ENCODE data around the gene KRTAP10-4.

DNA sequence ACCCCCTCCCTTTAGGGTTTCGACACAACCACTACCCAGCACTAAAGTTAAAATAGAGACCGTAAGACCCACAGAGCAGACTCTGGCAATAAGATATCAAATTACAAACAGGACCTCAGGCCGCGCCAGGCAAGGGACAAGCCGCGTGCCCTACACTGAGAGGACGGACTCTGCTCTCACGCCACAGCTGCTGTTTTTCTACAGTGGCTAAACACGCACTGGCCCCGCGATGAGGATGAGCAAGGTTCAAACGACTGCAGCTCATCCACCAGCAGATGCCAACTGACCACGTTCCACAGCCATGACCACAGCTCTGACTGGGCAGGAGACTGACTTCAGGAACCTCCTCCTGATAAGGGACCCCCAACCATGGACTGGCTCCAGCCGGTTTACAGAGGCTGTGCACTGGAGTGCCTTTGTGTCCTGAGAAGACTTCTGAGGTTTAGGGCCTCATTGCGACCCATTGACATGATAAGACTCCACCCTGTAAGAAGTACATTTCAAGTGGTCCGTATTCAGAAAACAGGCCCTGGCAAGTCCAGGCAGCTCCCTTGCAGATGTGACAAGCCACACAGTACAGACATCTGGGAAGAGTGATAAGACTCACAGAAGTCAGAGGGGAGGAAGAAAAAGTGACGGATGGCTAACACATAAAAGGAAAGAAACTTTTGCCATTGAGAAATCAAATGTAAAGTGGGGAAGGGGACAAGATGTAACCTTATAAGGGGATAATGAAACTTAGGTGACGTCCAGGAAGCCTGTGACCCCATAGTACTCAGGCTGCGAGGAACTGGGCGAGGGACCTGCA is 20.3 kb downstream of the KRTAP10-4 start:
- TF ChIP-seq, protein P1, sequence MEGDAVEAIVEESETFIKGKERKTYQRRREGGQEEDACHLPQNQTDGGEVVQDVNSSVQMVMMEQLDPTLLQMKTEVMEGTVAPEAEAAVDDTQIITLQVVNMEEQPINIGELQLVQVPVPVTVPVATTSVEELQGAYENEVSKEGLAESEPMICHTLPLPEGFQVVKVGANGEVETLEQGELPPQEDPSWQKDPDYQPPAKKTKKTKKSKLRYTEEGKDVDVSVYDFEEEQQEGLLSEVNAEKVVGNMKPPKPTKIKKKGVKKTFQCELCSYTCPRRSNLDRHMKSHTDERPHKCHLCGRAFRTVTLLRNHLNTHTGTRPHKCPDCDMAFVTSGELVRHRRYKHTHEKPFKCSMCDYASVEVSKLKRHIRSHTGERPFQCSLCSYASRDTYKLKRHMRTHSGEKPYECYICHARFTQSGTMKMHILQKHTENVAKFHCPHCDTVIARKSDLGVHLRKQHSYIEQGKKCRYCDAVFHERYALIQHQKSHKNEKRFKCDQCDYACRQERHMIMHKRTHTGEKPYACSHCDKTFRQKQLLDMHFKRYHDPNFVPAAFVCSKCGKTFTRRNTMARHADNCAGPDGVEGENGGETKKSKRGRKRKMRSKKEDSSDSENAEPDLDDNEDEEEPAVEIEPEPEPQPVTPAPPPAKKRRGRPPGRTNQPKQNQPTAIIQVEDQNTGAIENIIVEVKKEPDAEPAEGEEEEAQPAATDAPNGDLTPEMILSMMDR (conservative IDR thresholded peaks at IDR 0.05; ENCODE audit: low read depth, low read length), result no peak
- TF ChIP-seq RCOR1 (IDR thresholded peaks at IDR 0.05; ENCODE audit: insufficient replicate concordance, low read length), result no peak
- TF ChIP-seq POLR2A (IDR thresholded peaks at IDR 0.05; ENCODE audit: low read depth, low read length), result no peak
- TF ChIP-seq, protein P2, sequence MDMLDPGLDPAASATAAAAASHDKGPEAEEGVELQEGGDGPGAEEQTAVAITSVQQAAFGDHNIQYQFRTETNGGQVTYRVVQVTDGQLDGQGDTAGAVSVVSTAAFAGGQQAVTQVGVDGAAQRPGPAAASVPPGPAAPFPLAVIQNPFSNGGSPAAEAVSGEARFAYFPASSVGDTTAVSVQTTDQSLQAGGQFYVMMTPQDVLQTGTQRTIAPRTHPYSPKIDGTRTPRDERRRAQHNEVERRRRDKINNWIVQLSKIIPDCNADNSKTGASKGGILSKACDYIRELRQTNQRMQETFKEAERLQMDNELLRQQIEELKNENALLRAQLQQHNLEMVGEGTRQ (IDR thresholded peaks at IDR 0.05; ENCODE audit: low read depth, low read length), result no peak
- no peak for TF ChIP-seq RAD21 (IDR thresholded peaks at IDR 0.05; ENCODE audit: low read length)
- no peak for TF ChIP-seq RFX5 (IDR thresholded peaks at IDR 0.05; ENCODE audit: low read depth, low read length)
- no peak for TF ChIP-seq SMC3 (IDR thresholded peaks at IDR 0.05; ENCODE audit: low read depth, low read length)
- no peak for TF ChIP-seq FOS (IDR thresholded peaks at IDR 0.05; ENCODE audit: low read depth, low read length)
- TF ChIP-seq, protein P3, sequence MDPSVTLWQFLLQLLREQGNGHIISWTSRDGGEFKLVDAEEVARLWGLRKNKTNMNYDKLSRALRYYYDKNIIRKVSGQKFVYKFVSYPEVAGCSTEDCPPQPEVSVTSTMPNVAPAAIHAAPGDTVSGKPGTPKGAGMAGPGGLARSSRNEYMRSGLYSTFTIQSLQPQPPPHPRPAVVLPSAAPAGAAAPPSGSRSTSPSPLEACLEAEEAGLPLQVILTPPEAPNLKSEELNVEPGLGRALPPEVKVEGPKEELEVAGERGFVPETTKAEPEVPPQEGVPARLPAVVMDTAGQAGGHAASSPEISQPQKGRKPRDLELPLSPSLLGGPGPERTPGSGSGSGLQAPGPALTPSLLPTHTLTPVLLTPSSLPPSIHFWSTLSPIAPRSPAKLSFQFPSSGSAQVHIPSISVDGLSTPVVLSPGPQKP (IDR thresholded peaks at IDR 0.05; ENCODE audit: borderline replicate concordance, low read depth, low read length), result no peak

Measured in IMR-90 (cell line).